GM18505 (cell line): ENCODE measurements around the gene LOXL3.

Experiments used
- ATAC-seq: cut with Tn5 transposase; IDR thresholded peaks from one replicate; pipeline ENCODE4 v1.9.1; 2021; ENCODE audit not compliant: unreplicated experiment
- POLR2A ChIP-seq: IDR thresholded peaks from 4 replicates; pipeline ENCODE4 v1.6.1; 2011; ENCODE audit warnings: borderline replicate concordance; ENCODE audit not compliant: insufficient read depth, insufficient read length; ENCODE audit errors: extremely low read depth

LOXL3 gene

DNA sequence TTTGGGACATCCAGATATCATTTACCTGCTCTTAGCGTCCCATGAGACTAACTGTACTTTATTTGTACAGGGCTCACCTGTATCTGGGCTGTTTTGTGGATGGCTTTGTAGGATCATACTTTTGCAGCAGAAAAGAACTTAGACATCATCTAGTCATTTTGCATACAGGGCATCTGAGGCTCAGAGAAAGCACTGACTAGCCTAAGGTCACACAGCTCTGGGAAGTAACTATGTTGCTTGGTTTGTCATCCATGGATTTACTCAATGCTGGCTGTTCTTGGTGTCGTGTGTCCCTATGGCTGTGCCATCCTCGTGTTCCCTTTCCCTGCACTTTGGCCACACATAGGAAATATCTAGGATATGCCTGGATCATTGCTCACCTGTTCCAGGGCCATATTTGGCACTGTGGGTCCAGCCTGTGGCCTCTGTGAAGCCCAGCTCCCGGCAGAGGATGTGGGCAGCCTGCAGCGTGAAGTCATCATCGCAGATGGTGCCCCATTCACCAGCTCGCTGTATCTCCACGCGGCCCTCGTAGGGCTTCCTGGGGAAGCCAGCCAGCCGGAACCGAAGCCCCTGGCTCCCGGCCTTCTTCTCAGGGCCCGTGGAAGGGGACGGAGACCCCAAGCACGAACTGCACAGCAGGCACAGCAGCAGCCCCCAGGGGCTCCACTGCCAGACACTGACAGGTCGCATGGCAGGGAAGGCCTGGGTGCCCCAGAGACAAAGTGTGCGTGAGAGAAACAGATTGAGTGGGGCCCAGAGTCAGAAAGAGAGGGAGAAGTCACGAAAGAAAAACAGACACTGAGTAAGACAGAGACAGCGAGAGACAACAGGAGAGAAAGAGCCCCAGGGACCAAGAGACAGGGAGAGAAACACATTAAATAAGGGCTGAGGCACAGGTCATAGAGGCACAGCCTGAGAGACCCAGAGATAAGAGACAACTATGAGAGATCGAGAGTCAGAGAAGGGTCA is 1.5 kb downstream of the LOXL3 start:
- no peak for TF ChIP-seq POLR2A
- no peak for ATAC-seq

DNA sequence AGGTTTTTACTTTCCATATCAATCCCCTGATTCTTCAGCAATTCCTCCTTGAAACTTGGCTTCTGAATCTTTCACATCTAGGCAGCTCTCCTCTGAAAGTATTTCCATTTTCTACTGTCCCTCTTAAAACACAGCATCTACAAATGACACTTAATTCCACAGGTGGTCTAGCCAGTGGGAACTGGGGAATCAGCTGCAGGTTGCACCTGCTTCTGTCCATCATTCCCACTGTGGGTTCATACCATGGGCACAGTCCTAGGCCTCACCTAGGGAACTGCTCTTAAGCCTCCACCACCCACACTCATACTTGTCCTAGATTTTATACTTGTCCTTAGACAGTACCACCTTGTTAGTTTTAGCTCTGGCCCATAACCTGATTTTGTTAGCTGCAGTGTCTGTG is 2.2 kb downstream of the LOXL3 start:
- no peak for ATAC-seq
- TF ChIP-seq POLR2A, result no peak

DNA sequence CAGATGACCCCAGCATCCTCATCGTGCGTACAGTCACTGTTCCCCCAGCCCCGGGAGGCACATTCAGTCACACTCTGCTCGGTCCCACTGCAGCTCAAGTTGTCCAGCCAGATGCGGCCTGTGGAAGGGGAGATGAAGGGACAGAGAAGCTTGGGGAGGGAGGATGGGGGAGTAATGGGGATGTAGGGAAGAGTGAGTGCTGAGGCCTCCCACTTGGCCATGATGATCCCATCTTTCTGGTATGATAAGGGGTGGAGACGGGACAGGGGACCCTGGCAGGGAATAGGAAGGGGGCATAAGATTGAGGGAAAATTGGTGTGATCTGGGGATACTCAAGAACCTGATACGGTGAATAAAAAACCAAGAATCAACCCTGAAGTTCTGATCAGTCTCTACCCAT is 3.5 kb downstream of the LOXL3 start:
- no peak for TF ChIP-seq POLR2A

DNA sequence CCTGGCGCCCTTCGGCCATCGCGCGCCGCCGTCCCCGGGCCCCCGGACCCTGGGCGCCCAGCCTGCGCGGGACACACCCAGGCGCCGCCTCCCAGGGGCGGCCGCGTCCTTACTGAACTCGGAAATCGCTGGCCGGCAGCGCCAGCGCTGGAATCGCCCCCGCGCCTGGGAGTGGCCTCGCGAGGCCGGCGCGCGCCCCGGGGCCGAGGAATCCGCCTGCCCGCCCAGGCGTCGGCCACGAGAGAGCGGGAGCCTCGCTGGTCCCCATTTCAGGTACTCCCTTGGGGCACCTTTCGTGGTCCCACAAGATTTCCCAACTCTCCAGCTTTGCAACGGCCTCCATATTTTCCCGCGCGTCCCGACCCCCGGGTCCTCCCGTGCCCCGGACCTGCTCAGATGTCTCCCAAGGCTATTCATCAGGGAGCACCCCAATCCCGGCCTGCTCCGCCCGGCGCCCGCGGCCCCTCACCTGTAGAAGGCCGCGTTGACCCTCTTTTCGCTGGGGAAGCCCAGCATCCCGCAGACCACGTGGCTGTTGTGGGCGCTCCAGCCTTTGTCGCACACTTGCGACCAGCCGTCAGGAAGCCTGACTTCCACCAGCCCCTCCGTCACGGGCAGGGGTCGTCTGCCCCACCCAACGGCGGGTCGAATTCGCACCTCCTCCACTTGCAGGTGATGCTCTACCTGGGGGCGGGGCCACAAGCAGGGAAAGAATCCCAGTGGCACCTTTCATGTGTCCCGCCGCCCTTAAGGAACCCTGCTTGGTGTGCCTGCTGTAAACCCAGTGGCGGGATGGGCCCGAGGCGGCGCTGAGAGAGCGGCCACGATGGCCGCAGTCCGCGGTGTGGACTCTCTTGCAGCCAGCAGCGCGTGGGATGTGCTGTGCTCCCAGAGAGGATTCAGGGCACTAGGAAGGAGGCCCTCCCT is 4.6 kb downstream of the LOXL3 start:
- ATAC-seq, result no peak
- peak; percentile 71 for TF ChIP-seq POLR2A

More for the DNA sequence above, 3.5 kb downstream of the LOXL3 start:
- no peak for ATAC-seq

DNA sequence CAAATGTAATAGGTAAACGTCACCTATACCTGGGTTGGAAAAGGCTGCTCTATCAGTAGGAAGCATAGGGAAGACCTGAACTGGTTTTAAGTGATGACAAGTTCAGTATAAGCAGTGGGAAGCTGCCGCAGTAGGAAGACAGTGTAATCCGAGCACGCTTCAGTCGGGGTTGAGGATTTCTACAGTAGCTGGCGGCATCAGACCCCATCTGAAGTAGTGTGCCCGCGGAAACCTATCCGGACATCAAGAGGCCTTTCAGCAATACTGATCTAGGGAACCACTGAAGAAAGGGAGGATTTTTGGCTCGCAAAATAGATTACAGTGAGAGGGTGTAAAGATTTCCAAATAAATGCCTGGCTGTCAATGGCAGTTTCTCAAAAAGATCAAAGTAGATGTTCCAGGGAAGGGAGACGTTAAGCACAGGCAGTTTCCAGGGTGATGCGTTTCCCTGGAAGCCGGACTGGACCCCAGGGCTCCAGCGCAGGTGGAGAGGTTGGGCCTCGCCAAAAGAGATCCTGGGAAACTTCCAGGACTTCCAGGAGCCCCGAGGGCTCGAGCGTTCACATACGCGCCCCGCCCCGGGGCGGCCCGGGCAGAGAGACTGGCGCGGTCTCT is 5.3 kb downstream of the LOXL3 start:
- no peak for TF ChIP-seq POLR2A
- no peak for ATAC-seq

- TF ChIP-seq POLR2A, result no peak
- ATAC-seq, result no peak
These were observed 7.7 kb downstream of the LOXL3 start for GRCh38 chr2:74546004-74546403.

- ATAC-seq, result no peak
- no peak for TF ChIP-seq POLR2A
These were observed 9.1 kb downstream of the LOXL3 start for GRCh38 chr2:74544634-74545033.

DNA sequence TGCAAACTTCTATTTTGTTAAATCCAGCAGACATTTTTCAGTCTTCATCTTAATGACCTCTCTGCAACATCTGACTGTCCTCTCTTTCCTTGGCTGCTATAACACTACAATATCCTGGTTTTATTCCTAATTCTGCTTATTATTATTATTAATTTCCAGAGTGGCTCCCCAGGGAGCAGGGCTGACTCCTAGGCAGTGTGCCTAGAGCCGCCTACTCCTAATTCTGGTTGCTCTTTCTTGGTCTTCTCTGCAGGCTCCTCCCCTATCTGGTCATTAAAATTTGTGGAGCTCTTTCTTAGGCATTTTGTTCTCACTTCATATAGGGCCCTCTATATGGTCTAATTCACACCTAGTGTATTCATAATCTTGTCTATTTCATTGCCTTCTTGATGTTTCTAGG is 10.8 kb downstream of the LOXL3 start:
- TF ChIP-seq POLR2A, result no peak
- no peak for ATAC-seq

GRCh38 chr2:74540291-74540690 is 13.5 kb downstream of the LOXL3 start:
- no peak for ATAC-seq
- no peak for TF ChIP-seq POLR2A

DNA sequence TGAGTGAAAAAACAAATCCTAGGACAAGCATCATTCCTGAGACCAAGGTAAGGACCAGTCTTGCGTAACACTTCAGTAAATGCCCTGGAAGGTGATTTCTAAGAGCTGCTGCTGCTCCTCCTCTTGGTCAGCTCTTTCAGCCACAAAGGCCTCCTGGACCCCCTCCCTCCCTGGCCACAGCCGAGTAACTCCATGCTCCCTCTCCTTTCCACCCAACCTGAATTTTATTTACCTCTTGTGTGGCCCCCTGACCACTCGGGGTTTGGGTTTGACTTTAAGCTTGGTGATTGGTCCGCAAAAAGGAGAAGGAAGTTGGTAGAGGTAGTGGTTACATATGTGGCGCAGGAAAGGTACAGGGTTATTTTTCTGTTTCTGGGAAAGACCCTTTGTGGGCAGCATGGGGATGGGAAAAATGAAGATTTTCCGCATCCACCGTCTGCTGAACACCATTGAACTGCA is 14.8 kb downstream of the LOXL3 start:
- no peak for TF ChIP-seq POLR2A
- ATAC-seq, result no peak

GRCh38 chr2:74537140-74537539 is 16.6 kb downstream of the LOXL3 start:
- ATAC-seq, result no peak
- TF ChIP-seq POLR2A, result no peak

DNA sequence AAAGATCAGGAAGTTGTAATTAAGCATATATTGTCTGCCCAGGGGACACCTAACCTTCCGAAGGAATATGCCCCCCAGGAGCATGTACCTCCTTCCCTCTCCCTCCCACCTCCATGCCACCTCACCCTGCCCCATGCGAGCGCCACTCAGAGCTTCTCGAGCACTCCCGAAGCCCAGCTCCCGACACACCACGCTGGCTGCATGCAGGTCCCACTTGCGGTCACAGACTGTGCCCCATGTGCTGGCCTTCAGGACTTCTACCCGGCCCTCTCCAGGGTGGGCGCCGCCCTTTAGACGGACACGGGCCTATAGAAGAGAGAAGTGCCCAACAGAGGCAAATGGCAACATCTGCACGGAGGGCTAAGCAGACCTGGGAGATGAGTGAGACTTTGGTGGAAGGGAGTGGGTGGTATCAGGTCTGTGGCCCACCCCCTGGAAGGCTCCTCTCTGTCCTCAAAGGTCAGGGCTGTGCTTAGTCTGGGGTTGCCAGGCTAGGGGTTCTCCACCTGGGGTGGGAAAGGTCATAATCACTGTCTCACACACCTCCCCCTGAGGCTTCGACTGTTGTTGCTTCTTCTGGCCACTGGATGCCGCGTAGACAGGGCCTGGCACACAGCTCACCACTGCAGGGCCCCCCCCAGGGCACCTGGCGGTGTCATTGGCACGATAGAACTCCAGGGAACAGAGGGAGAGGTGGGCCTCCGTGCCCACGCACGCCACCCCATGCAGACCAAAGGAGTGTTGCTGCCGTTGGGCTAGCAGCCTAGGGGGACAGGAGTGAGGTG is 17.4 kb downstream of the LOXL3 start:
- ATAC-seq, result no peak
- no peak for TF ChIP-seq POLR2A
